GM18907 (cell line): ENCODE data around the gene DNAI4.

Source experiments
- ATAC-seq: cut with Tn5 transposase; IDR thresholded peaks from one replicate; pipeline ENCODE4 v1.9.1; 2021; ENCODE audit warnings: mild to moderate bottlenecking, moderate library complexity; ENCODE audit not compliant: unreplicated experiment

DNAI4 gene

GRCh38 chr1:66768965-66769364 lies 155.7 kb downstream of the DNAI4 start:
- no peak for ATAC-seq

DNA sequence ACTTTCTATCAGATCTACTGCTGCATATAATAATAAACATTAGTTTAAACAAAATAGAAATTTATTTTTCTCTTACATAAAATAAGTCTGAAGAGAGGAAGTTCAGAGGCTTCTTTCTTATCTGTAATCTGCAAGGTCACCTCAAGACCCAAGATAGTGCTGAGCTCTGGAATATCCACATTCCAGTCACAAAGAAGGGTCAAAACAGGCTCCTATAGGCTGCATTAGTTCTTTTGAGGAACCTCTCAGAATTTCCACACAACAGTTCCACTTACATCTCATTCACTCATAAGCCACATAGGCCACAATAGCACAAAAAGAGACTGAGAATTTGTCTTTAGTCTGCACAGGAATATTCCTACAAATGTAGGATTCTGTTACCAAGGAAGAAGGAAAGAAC lies 157.0 kb downstream of the DNAI4 start:
- ATAC-seq = no peak

- ATAC-seq = peak; percentile 49
These were observed 159.6 kb downstream of the DNAI4 start for GRCh38 chr1:66764994-66765578.
